SK-N-MC (cell line): ENCODE data around the gene PTPRG.

Experiments used
- EZH2 ChIP-seq: fragments of 200-600 bp; sonication (generic); IDR thresholded peaks from one replicate; pipeline ENCODE4 v1.6.1; 2017; ENCODE audit warnings: antibody characterized with exemption
- FOXP2 ChIP-seq: optimal IDR thresholded peaks from 2 replicates; pipeline ENCODE3; 2011; ENCODE audit warnings: mild to moderate bottlenecking, moderate library complexity; ENCODE audit not compliant: insufficient read depth; ENCODE audit errors: extremely low read length, control extremely low read depth
- POLR2AphosphoS5 ChIP-seq: IDR thresholded peaks from 2 replicates; pipeline ENCODE4 v1.6.1; 2012; ENCODE audit warnings: mild to moderate bottlenecking, low read depth, low read length, borderline replicate concordance

DNA sequence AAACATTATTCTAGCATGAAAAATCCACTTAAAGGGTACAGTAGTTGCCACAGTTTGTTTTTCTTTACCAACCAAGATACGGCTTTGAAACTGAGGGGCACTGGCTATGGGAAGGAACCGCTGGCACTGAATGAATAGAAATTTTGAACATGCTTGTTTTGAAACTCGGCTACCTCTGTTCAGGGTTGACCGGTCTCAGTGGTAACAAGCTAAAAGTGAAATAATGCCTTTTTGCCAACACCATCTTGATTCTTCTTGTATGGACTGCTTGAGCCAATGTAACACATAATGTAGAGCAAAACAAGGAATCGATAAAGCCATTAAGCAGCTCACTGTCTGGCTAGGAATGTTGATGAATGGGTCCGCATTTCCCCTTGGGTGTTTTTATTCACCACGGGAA lies 36.5 kb downstream of the PTPRG start:
- no peak for TF ChIP-seq POLR2AphosphoS5
- no peak for TF ChIP-seq EZH2
- no peak for TF ChIP-seq FOXP2
